Epidermal melanocyte (primary cell): ENCODE results near the gene TRMT61A.
A peak's percentile ranks its signal among the peaks of the same experiment; 100 is the strongest.

Experiments
- DNase-seq: peaks from one replicate; pipeline ENCODE4 v3.0.0; 2011; ENCODE audit warnings: low spot score; ENCODE audit not compliant: insufficient read length

Gene TRMT61A

DNA sequence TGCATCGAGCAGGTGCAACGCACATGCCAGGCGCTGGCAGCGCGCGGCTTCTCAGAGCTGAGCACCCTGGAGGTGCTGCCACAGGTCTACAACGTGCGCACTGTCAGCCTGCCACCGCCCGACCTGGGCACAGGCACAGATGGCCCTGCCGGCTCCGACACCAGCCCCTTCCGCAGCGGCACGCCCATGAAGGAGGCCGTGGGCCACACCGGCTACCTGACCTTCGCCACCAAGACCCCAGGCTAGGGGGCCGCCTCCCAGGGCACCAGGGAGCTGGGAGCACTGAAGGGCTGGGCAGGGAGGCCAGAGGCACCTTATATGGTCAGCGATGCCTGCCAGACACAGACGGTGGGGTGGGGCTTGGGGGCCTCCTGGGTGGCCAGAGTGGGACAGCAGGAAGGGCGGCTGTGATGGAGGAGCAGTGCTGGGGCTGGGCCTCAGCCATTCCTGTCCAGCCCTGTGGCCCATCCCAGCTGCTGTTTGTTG, 5.6 kb downstream of the TRMT61A start:
- DNase-seq = no peak

DNA sequence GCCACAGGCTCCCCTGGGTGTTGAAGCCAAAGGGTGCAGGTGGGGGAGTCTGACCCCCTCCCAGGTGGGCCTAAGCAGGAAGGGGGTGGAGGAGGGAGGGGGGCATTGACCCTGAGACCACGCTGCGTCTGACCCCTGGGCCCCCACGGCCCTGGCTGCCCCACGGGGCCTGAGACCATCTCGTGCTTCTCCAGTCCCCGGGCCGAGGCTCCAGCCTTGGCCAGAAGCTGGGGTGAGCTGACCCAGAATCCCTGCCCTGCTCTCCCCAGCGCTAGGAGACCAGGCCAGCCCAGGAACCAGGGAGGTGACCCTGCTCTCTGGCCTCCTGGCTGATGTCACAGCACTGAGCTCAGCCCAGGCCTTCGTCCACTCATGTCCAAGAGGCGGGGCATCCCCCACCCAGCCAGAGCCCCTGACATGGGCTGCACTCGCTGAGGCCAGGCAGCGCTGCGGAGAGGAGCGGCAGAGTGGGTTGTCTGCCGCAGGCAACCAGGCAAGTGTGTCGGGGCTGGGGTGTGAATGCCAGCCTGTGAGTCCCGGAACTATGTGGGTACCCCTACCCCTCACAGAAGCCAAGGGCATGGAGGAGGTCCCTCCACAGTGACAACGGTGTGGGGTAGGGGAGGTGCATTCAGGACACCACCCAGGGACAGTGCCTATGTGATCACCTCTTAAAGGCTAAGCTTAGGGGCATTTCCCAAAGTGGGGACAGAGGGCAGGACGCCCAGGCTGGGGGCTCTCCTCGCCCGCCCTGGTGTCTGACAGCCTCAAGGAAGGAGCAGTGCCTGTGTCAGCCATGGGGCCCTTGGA, 6.3 kb downstream of the TRMT61A start:
- no peak for DNase-seq

DNA sequence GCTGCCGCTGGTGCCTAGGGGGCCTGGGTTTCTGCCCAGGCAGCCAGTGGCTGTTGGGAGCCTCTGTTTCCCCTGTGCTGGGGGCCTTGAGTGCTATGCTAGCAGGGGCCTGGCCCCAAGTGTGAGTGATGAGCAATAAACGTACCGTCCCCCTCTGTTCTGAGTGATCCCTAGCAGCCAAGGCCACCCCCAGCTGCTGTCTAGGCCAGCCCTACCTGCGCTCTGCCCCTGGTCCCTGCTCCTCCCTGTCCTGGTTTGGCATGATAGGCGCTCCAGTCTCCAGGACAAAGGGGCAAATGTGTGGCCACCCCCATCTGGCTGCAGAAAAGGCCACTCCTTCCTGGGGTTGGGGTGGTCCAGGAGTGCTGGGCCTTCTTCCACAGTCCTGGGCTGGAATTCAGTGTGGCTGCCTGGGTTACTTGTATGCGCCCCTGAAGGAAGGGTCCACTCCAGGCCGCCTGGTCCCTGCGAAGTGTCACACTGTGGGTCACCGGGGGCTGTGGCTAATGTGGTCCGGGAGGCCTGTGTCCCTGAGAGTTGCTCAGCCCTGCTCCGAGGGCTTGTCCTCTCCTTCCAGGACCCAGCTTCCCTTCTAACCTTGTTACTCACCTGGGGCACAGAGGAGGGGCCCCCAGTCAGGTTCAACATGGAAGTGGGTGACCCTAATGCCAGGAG, 7.0 kb downstream of the TRMT61A start:
- DNase-seq = no peak

DNA sequence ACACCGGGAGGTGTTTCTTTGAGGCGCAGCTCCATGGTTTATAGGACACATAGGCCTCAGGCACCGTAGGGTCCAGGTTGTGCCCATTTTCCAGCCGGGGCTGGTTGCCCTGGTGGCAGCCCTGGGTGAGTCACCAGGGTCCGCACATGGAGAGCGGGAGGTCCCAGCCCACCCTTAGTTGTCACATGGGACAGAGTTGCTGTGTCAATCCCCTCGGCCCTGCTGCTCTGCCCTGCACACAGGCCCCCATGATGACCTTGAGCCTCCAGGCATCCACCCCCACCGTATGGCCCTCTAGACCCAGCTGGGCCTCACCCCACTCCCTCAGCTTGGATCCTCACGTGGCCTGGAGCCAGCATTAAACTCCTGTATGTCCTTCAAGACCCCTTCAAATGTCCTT, 7.7 kb downstream of the TRMT61A start:
- no peak for DNase-seq

DNA sequence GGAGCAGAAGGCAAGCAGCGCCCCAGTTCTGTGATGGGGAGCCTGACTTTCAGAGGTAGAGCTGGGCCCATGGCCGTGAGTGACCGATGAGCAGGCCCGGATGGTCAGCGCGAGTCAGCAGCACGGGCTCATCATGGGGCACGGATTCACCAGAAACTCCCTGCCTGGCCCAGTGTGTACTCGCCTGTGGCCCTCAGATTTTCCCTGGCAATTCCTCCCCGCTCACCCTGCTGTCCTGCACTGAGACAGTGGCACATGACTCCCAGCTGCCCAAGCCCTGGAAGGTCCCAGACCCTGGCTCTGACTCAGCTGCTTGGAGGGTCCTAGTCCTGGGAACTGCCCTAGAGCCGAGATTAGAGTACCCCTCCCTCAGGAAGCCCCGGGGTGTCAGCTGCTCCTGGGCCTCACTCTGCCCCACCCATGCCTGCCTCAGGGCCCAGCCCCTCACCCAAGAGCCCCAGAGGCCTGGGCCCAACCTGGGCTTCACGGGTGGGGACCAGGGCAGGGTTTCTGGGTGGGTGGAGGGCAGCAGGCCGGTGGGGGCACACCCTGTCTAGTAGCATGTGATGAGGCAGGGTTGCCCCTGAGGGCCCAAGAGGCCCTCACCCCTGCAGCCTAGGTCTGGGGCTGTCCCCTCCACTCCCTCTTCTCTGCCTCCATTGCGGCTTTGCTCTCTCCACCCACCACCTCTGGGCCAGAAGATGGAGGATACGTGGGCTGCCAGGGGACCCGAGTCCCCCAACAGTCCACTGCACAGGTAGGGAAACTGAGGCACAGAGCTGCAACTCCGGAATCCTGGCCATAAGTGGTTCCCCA, 8.4 kb downstream of the TRMT61A start:
- no peak for DNase-seq

DNA sequence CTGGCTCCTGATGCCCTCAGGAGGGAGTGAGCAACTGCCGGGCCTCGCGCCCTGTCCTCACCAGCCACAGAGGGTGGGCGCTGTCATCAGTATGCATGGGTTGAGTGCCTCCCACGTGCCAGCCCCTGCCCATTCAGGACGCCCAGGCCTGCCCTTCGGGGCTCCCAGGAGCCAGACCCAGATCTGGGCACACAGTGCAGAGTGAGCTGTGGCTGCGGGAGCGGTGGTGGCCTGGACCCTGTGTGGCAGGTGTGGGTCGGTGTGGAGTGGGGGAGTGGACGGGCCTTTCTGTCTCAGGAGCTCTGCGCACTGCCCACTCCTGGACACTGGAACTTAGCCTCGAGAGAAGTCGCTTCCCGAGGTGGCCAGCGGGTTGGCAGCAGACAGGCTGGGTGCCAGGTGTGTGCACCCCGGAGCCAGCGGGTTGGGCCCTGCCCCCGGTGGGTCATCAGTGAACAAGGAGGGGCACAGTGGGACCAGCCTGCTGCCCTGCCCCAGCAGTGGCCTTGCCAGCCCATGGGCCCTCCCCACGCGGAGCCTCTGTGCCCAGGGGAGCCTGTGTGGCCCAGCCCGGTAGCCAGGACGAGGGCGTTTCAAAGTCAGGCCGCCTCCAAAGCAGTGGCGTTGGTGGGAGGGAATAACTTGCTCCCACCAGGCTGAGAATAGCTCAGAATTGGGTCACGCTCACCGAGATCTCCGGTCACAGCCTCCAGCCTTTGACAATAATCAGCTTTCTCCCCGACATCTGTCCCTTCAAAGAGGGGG, 9.5 kb downstream of the TRMT61A start:
- no peak for DNase-seq

DNA sequence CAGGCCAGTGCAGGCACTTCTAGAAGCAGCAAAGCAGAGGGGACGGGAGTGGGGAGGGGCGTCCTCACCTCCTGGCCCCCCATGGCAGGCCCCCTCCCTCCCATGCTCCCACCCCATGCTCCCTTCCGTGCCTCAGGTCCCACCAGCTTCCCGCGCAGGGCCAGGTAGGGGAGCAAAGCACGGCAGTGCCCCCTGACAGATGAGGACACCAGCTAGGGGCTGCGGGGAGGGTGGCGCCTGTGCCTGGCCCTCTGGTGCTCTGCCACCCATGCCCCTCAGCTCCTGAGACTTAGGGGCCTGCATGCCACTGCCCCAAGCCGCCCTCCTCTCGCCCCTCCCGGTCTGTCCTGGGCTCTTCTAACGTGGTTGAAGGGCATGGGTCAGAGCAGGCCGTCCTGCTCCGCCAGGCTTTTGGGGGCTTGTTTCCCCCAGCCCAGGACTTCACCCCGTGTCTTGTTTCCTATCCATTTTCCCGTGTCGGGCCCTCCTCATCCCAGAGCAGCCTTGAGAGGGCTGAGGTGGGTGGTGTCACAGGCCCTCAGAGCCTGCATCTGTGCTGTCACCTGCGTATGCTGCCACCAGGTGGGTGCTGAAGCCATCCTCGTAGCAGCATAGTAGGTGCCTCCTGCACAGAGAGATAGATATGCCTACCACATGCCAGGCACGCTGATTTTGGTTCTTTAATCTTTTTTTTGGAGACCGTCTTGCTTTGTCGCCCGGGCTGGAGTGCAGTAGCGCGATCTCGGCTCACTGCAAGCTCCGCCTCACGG, 10.2 kb downstream of the TRMT61A start:
- DNase-seq = no peak

DNA sequence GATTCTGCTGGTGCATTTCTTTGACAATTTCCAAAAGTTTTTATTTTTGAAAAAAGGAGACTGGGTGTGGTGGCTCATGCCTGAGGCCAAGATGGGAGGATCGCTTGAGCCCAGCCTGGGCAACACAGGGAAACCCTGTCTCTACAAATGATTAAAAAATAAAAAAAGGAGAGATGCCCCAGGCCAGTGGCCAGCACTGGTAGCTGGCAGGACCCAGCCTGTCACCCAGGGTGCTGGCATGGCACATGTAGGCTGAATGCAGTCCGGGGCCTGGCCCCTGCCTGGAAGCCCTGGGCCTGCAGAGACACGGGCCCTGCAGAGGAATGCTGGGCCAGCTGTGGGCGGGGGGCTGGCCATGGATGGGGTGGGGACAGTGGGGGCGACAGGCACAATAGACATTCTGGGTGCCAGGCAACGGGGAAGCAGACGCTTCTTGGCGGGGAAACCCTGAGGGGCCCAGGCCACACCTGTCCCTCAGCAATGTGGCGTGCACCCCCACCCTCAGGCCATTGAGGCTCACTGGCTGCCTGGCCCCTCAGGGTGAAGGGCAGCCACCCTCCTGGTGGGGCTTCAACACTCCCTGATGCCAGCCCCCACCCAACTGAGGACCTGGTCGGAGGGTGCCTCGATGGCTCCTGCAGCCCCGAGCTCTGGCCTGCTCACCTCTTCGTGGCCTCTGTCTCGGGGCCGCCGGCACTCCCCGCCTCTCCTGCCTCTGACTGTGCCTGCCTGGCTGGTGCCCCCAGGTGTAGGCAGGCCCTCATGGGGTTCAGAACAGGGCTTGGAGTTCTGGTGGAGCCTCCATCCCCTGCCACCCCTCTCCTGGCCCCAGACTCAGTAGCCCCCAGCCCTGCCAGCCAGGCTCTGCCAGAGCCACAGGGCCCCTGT, 12.1 kb downstream of the TRMT61A start:
- DNase-seq = peak; percentile 30

DNA sequence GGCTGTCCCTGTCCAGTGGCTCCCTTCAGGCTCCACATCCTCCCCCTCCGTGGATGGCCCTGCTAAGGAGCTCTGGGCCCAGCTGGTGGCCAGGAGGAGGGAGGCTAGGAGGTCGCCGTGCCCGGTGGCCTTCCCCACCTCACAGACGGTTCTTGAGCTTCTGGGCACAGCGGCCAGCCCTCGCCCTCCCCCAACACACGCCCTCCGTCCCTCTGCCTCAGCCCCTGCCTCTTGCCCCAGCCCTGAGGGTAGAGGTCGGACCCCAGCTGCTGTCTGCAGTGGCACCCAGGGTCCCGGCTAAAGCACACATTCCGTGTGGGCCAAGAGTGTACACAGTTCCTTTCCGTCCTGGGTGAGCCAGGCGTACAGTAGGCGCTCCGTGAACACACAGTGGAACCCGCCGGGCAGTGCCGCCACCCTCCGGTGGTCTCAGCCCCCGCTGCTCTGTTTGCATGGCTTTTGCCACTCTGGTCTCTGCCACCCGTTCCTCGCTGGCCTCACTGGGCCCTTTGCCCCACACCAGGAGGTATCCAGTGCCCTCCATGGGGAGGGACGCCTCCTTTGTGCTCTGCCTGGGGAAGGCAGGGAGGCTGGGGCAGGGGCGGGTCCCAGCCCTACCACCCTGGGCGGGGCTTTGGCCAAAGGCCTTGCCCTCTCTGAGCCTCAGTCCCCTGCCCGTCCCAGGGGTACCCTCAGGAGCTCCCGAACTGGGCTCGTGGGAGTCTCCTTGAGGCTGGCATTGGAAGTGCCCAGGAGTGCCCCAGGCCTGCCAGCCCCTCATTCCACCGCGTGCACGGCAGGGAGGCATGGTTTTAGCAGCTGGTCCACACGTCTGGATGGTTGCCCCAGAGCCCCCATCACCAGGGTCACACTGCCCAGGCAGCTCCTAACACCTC, 13.0 kb downstream of the TRMT61A start:
- DNase-seq = no peak

DNA sequence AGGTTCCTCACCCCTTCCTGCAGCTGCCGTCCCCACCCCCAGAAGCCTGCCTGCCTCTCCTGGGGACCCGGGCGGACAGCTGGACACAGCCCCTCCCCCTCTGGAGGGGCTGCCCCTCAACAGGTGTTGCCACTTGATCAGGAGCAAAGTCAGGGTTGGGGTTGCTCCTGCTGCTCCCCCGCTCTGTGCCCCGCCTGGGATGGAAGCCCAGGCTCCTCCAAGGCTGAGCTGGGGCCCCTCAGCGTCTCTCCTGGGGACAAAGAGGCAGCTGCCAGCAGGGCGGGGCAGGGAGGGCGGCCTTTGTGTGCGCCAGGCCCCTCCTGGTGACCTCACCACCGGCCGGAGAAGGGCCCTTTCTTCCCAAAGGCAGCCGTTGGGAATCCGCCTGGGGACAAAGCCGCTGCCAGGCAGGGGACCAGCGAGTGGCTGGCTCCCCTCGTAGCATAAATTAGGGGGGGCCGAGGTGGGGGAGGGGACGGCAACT, 13.7 kb downstream of the TRMT61A start:
- DNase-seq = peak; percentile 42

DNA sequence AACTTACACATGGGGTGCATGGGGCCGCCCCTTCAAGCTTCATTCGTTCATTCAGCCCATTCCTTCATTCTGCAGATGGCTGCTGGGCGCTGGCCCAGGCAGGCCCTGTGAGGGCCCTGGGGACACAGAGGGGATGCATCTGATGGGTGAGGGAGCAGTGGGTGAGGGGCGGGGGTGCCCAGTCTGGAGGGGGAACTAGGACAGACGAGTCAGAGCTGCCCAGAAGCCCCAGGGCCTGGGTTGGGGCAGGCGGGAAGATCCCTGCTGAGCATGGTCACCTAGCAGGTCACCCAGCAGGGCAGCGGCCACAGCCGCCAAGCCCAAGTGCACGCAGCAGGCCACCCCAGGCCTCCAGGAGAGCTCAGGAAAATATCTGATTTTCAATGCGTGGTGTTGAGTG, 14.1 kb downstream of the TRMT61A start:
- DNase-seq = no peak

DNA sequence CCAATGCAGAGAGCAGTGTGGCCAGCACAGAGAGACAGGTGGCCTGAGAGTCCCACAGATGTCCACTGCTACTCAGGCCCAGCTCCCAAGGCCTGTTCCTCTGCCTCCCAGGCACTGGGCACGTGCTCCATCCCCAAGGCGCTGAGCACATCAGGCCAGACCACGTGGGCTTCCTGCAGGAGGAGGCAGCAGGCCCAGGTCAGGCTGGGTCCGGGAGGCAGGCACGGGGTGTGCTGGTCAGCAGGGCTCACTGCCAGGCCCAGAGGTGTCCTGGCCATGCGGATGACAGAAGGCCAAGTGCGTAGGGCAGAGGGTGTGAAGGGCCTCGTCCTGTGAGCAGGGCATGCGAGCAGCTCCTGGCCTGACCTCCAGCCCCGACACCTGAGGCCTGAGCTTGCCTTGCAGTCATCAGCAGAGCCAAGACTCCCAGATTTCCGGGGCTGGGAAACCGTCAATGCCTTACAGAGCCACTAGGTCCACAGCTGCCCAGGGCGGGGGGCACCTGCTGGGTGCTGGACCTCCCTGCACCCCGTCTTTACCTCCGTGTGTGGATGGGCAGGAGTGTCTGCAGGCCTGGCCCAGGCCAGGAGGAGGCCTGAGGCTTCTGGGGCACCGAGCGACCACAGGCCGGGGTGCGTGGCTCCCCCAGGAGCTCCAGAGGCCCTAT, 14.9 kb downstream of the TRMT61A start:
- DNase-seq = no peak

DNA sequence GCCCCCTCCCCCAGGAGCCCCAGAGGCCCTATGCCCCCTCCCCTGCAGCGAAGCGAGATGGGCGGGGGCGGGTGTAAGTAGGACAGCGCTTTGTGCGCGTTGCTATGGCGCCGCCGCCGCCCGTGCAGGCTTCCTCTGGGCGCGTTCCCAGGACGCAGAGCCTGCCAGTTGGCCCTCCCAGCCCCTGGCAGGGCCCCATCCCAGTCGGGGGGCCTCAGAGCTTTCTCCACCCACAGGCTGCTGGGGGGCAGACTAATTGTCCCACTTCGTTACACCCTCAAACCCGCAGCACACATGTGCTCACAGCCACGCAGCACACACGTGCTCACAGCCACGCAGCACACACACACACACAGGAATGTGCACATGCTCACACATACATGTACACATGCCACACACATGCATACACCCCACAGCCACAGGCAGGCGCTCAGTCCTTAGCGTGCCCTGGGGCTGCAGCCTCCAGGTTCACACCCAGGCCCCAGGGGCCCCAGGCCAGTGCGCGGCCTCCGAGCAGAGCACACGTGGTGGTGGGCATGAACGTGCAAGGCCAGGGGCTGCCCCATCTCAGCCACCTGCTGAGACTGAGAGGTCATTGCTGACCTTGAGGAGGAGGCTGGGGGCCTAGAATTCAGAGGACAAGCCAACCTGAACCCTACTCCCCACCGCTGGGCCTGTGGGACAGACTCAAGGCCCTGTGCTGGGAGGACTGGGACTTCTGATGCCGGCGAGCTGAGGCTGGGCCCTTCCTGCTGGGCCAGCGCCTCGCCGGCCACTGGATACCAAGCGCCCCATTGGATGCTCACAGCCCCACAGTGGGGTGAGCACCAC, 15.6 kb downstream of the TRMT61A start:
- no peak for DNase-seq

DNA sequence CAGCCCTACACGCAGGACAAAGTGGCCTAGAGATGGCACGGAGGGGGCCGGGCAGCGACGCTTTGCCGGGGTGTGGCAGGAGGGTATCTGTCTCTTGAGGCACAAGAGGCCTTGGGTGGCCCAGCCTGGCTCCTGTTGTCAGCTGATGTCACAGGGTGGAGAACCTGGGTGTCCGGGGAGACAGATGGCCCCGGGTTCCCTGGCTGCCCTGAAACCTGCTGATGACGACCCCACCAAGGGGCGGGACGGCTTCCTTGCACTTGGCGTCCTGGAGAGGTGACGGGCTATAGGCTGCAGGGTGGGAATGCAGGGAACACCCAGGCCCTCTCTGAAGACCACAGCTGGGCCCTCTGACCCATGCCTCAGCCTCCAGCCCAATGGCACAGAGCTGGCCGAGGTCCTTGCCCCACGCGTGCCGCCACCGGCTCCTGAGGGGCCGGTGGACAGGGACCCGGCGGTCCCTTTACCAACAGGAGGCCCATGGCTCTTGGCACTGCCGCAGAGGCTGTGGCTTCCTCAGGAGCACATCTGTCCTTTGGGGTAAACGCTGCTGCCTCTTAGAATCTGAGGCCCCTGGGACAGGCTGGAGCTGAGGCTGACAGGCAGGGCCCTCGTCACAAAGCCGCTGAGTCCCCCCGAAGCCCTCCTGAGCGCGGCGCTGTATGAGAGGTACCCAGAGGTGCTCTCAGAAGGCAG, 16.4 kb downstream of the TRMT61A start:
- no peak for DNase-seq

DNA sequence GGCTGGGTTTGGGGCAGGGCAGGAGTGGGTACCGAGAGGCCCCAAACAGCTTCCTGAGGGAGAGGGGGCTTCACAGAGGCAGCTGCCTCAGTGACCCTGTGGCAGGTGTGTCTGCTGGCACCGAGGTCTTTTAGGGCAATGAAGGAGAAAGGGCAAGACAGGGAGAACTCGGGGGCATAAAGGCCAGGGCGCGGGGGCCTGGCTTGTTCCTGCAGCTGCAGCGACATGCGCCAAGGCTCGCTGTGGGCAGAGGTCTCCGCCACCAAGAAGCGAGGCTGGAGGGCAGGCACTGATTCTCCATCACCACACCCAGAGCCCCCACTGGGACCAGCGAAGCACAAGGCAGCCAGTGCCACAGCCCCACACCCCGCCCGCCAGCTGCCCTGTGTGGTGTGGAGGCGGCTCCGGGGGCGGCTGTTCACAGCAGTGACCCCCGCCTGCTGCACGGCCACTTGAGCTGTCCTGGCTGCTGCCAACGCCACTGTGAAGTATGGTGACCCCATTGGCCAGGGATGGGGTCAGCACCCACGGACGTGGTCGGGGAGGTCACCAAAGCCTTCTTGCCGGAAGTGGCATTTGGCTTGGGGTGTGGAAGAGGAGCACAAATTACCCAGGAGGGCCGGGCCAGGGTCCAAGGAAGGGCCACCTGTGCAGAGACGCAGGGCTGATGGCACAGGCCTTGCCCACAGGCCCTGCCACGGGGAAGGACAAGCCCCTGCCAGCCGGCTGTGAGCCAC, 17.1 kb downstream of the TRMT61A start:
- DNase-seq = no peak
